Measurements from ENCODE around the gene GPR65.

- no peak for TF ChIP-seq RELB (IDR thresholded peaks at IDR 0.05; ENCODE audit: low read depth)
- no peak for TF ChIP-seq NR2C2 (IDR thresholded peaks at IDR 0.05; ENCODE audit: borderline replicate concordance, control insufficient read depth, insufficient read length, low read depth)
- no peak for TF ChIP-seq FOXK2 (IDR thresholded peaks at IDR 0.05)
- no peak for TF ChIP-seq CBX3 (IDR thresholded peaks at IDR 0.05; ENCODE audit: borderline replicate concordance, low read depth)
- TF ChIP-seq RAD21 (IDR thresholded peaks at IDR 0.05; ENCODE audit: insufficient read depth, low read depth, low read length) = no peak
- TF ChIP-seq MTA2 (IDR thresholded peaks at IDR 0.05; ENCODE audit: low read depth) = no peak
- no peak for TF ChIP-seq CTCF (IDR thresholded peaks at IDR 0.05 in 2 of 3, conservative IDR thresholded peaks at IDR 0.05 in 1 of 3; ENCODE audit: control insufficient read depth in 2 of 3, extremely low read depth in 1 of 3, insufficient read depth in 1 of 3, low read depth in 3 of 3, low read length in 3 of 3)
Measured at GRCh38 chr14:88060576-88060975, 55.6 kb downstream of the GPR65 start.

All from GM12878 (cell line).